Occipital lobe (tissue), 2 donors: Measurements from ENCODE around the gene ANXA3. TPM values are rescaled to one million over a fixed set of nuclear protein-coding genes. Genes with fewer than 3 reads are reported as not detected.

Source experiments
- DNase-seq: peaks from one replicate; lab custom pipeline; 2025; lab: John Stamatoyannopoulos, UW
- total RNA-seq: library from RNA; depleted of rRNA; stranded (reverse); fragments of >200 nt; gene quantifications from one replicate; pipeline ENCODE4 v1.2.3, GENCODE V29; 2014

ANXA3 gene
- total RNA-seq, 1 donor from 2014 or later, result 5.1 TPM

- no peak for DNase-seq
Measured at GRCh38 chr4:78610546-78611214, 59.1 kb downstream of the ANXA3 start.

GRCh38 chr4:78611215-78611558, 59.6 kb downstream of the ANXA3 start:
- no peak for DNase-seq

- DNase-seq, result no peak
Measured at GRCh38 chr4:78612398-78613178, 61.0 kb downstream of the ANXA3 start.

- DNase-seq, result no peak
Measured at GRCh38 chr4:78613522-78614321, 62.2 kb downstream of the ANXA3 start.

- no peak for DNase-seq
Measured at GRCh38 chr4:78616046-78616498, 64.5 kb downstream of the ANXA3 start.

- no peak for DNase-seq
Measured at GRCh38 chr4:78618436-78618835, 66.9 kb downstream of the ANXA3 start.

- DNase-seq, result no peak
Measured at GRCh38 chr4:78621395-78621794, 69.8 kb downstream of the ANXA3 start.

GRCh38 chr4:78622253-78622979, 70.8 kb downstream of the ANXA3 start:
- no peak for DNase-seq

- DNase-seq, result no peak
Measured at GRCh38 chr4:78624048-78624447, 72.5 kb downstream of the ANXA3 start.

- no peak for DNase-seq
Measured at GRCh38 chr4:78625073-78625472, 73.5 kb downstream of the ANXA3 start.

- DNase-seq, result no peak
Measured at GRCh38 chr4:78627046-78627965, 75.7 kb downstream of the ANXA3 start.

- no peak for DNase-seq
Measured at GRCh38 chr4:78627966-78628678, 76.6 kb downstream of the ANXA3 start.

GRCh38 chr4:78629991-78630541, 78.5 kb downstream of the ANXA3 start:
- DNase-seq, result no peak

GRCh38 chr4:78630615-78631014, 79.0 kb downstream of the ANXA3 start:
- no peak for DNase-seq

- DNase-seq, result peak; percentile 40
Measured at GRCh38 chr4:78634011-78634664, 82.6 kb downstream of the ANXA3 start.

- DNase-seq, result no peak
Measured at GRCh38 chr4:78638337-78639172, 87.0 kb downstream of the ANXA3 start.

- DNase-seq, result no peak
Measured at GRCh38 chr4:78640714-78641113, 89.1 kb downstream of the ANXA3 start.

GRCh38 chr4:78642934-78643333, 91.4 kb downstream of the ANXA3 start:
- DNase-seq, result no peak
